Fibroblast of villous mesenchyme (primary cell): ENCODE measurements around the gene SCN5A. TPM values are rescaled to one million over a fixed set of nuclear protein-coding genes. Genes with fewer than 3 reads are reported as not detected.

Experiments used
- DNase-seq: peaks from one replicate; pipeline ENCODE4 v3.0.0-alpha.2; 2010; ENCODE audit warnings: low read depth
- H3K4me3 ChIP-seq: 2 replicates; pipeline ENCODE4 v1.5.1; 2011; ENCODE audit warnings: low read depth, mild to moderate bottlenecking, low read length
- CTCF ChIP-seq: IDR thresholded peaks from 2 replicates; pipeline ENCODE4 v1.5.1; 2012; ENCODE audit warnings: low read depth, mild to moderate bottlenecking, low read length; ENCODE audit not compliant: insufficient read depth
- total RNA-seq: library from RNA; depleted of rRNA; stranded (reverse); fragments of >200 nt; gene quantifications from 2 replicates; pipeline ENCODE4 v1.2.3, GENCODE V29; 2012

SCN5A gene
- total RNA-seq, 1 donor, result 0.43 TPM

GRCh38 chr3:38536671-38537070 lies 112.8 kb downstream of the SCN5A start:
- DNase-seq, result no peak
- no peak overlapping the region for H3K4me3 ChIP-seq
- TF ChIP-seq CTCF, result no peak

- no peak for TF ChIP-seq CTCF
- no peak for DNase-seq
- no peak overlapping the region for H3K4me3 ChIP-seq
Observed at GRCh38 chr3:38534604-38535003, 114.9 kb downstream of the SCN5A start.

GRCh38 chr3:38534180-38534579 lies 115.3 kb downstream of the SCN5A start:
- TF ChIP-seq CTCF, result no peak
- no peak overlapping the region for H3K4me3 ChIP-seq
- DNase-seq, result no peak

GRCh38 chr3:38533285-38533976 lies 116.1 kb downstream of the SCN5A start:
- H3K4me3 ChIP-seq, result no peak overlapping the region
- DNase-seq, result no peak
- no peak for TF ChIP-seq CTCF

GRCh38 chr3:38532529-38532928 lies 117.0 kb downstream of the SCN5A start:
- no peak for DNase-seq
- no peak for TF ChIP-seq CTCF
- H3K4me3 ChIP-seq, result no peak overlapping the region

GRCh38 chr3:38528457-38528856 lies 121.0 kb downstream of the SCN5A start:
- no peak for DNase-seq
- no peak overlapping the region for H3K4me3 ChIP-seq
- TF ChIP-seq CTCF, result no peak

GRCh38 chr3:38526792-38527191 lies 122.7 kb downstream of the SCN5A start:
- H3K4me3 ChIP-seq, result no peak overlapping the region
- TF ChIP-seq CTCF, result no peak
- DNase-seq, result no peak
